Measurements from ENCODE around the gene NANOS3. TPM values are rescaled to one million over a fixed set of nuclear protein-coding genes. Genes with fewer than 3 reads are reported as not detected.
A peak's percentile ranks its signal among the peaks of the same experiment; 100 is the strongest.

NANOS3 gene
- total and polyA plus RNA-seq, 10 of the 15 experiments (the other 5 are each of a cell fraction or from before 2014, with no cell fraction given) = 0.31 to 1.7 (median 0.81) TPM

GRCh38 chr19:13882836-13883235, 5.9 kb downstream of the NANOS3 start:
- WGBS (ENCODE audit: insufficient coverage, insufficient replicate concordance, low lambda C conversion rate, missing lambda C conversion rate) = 50% methylated on average over 12 of the region's 12 CpGs
- DNase-seq (ENCODE audit: low read depth, low spot score) (no peak), ATAC-seq (no peak), FAIRE-seq (no peak)
- Histone ChIP-seq H3K9me3 (replicated peaks; ENCODE audit: control insufficient read depth, insufficient read depth, low read length) (no peaks in the 10 kb centered on the region), H3K4me1 (ENCODE audit: control insufficient read depth, insufficient read depth, low read length) (peaks cover 25% of the 10 kb centered on the region), H2AFZ (ENCODE audit: control insufficient read depth, low read depth, low read length) (no peak overlapping the region), H3K4me2 (ENCODE audit: control insufficient read depth, insufficient read depth) (no peak overlapping the region), H3K79me2 (ENCODE audit: control insufficient read depth, insufficient read depth, low read length) (no peaks in the 10 kb centered on the region), H3K27me3 (replicated peaks in 1 of 2; ENCODE audit: control insufficient read depth in 2 of 2, insufficient read depth in 2 of 2, low read length in 1 of 2) (no peaks in the 10 kb centered on the region), H3K4me3 (no peak overlapping the region), H3K36me3 (ENCODE audit: control insufficient read depth in 2 of 2, insufficient read depth in 2 of 2, low read length in 1 of 2) (no peaks in the 10 kb centered on the region), H3K27ac (ENCODE audit: control insufficient read depth, insufficient read depth) (no peak overlapping the region), H3K9ac (ENCODE audit: control insufficient read depth, insufficient read depth, low read length) (no peak overlapping the region), H4K20me1 (ENCODE audit: control insufficient read depth, insufficient read depth) (no peaks in the 10 kb centered on the region)
- RAD21 ChIA-PET (ENCODE audit: unreplicated experiment) = interaction anchor here (1.2 to 4.5 kb wide), 10 partner anchors 20 to 254 kb away, joined by 3 to 40 read pairs (median 12); partner anchors contain the start of genes ASF1B, IL27RA and MISP3
- intact Hi-C loops (cut with micrococcal nuclease; ENCODE audit: unreplicated experiment) = loop anchor here (5.0 kb wide), 2 partner anchors 119 to 286 kb away; no protein-coding TSS in a partner anchor
- CTCF ChIA-PET = interaction anchor here (0.6 to 8.1 kb wide), 11 partner anchors 17 to 253 kb away, joined by 3 to 152 read pairs (median 27); partner anchors contain the start of genes ASF1B, IL27RA and MISP3
- in situ Hi-C loops (cut with MboI) = loop anchor here (5.0 to 25.0 kb wide), 2 partner anchors 189 to 454 kb away; partner anchors contain the start of gene MISP3
- no peak for TF ChIP-seq TCF3 (IDR thresholded peaks at IDR 0.05; ENCODE audit: borderline replicate concordance, insufficient read depth, low read depth, low read length)
- TF ChIP-seq BCL3 (IDR thresholded peaks at IDR 0.05; ENCODE audit: borderline replicate concordance, insufficient read depth, low read depth, low read length, poor library complexity, severe bottlenecking) = peak; percentile 41
- SMC1A ChIA-PET (ENCODE audit: uncharacterized antibody, unreplicated experiment) = interaction anchor here (0.9 to 6.5 kb wide), 8 partner anchors 20 to 257 kb away, joined by 3 to 47 read pairs (median 5); partner anchors contain the start of genes ASF1B, IL27RA and MISP3
- POLR2A ChIA-PET = interaction anchor here (1.2 to 2.0 kb wide), 2 partner anchors 148 to 149 kb away, joined by 3 to 15 read pairs; partner anchors contain the start of gene IL27RA
- BruUV-seq (replicated peaks) = no TSS peak
